HL-60 (cell line): ENCODE results near the gene RP9.

ENCODE experiments used
- DNase-seq, 2 experiments: peaks; one replicate each; pipeline ENCODE4 v3.0.0-alpha.2; 2010 to 2020; ENCODE audit warnings: low read depth in 1 of 2, low spot score in 1 of 2
- H3K27ac ChIP-seq: fragments of 250-450 bp; sonication (Bioruptor Pico); replicated peaks from 2 replicates; pipeline ENCODE4 v1.5.1; 2020; ENCODE audit warnings: mild to moderate bottlenecking, moderate library complexity
- H3K27me3 ChIP-seq: fragments of 250-450 bp; sonication (Bioruptor Pico); 2 replicates; pipeline ENCODE4 v1.5.1; 2021; ENCODE audit warnings: mild to moderate bottlenecking, moderate library complexity; ENCODE audit not compliant: insufficient read depth, poor library complexity, severe bottlenecking
- H3K4me3 ChIP-seq: replicated peaks from 2 replicates; pipeline ENCODE4 v1.5.1; 2011; ENCODE audit warnings: mild to moderate bottlenecking, control low read depth, low read length; ENCODE audit not compliant: insufficient read depth
- GABPA ChIP-seq: IDR thresholded peaks from 2 replicates; pipeline ENCODE4 v1.6.1; 2012; ENCODE audit warnings: low read depth
- POLR2AphosphoS5 ChIP-seq: IDR thresholded peaks from 2 replicates; pipeline ENCODE4 v1.6.1; 2012; ENCODE audit warnings: low read depth
- SPI1 ChIP-seq: IDR thresholded peaks from 2 replicates; pipeline ENCODE4 v1.6.1; 2012; ENCODE audit warnings: low read depth, mild to moderate bottlenecking, borderline replicate concordance
- TF ChIP-seq, protein P1 (sequence below): IDR thresholded peaks from 2 replicates; pipeline ENCODE4 v1.6.1; 2012; ENCODE audit warnings: low read depth; ENCODE audit not compliant: insufficient replicate concordance
- TF ChIP-seq, protein P2 (sequence below): IDR thresholded peaks from one replicate; pipeline ENCODE4 v1.5.1; 2011; ENCODE audit warnings: low read length, control low read depth, inconsistent platforms; ENCODE audit not compliant: insufficient read depth

Gene RP9

GRCh38 chr7:33079096-33079495, 30.1 kb downstream of the RP9 start:
- TF ChIP-seq, protein P1, sequence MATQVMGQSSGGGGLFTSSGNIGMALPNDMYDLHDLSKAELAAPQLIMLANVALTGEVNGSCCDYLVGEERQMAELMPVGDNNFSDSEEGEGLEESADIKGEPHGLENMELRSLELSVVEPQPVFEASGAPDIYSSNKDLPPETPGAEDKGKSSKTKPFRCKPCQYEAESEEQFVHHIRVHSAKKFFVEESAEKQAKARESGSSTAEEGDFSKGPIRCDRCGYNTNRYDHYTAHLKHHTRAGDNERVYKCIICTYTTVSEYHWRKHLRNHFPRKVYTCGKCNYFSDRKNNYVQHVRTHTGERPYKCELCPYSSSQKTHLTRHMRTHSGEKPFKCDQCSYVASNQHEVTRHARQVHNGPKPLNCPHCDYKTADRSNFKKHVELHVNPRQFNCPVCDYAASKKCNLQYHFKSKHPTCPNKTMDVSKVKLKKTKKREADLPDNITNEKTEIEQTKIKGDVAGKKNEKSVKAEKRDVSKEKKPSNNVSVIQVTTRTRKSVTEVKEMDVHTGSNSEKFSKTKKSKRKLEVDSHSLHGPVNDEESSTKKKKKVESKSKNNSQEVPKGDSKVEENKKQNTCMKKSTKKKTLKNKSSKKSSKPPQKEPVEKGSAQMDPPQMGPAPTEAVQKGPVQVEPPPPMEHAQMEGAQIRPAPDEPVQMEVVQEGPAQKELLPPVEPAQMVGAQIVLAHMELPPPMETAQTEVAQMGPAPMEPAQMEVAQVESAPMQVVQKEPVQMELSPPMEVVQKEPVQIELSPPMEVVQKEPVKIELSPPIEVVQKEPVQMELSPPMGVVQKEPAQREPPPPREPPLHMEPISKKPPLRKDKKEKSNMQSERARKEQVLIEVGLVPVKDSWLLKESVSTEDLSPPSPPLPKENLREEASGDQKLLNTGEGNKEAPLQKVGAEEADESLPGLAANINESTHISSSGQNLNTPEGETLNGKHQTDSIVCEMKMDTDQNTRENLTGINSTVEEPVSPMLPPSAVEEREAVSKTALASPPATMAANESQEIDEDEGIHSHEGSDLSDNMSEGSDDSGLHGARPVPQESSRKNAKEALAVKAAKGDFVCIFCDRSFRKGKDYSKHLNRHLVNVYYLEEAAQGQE, result no peak
- TF ChIP-seq POLR2AphosphoS5 (no peak), GABPA (no peak), SPI1 (no peak)
- TF ChIP-seq, protein P2, sequence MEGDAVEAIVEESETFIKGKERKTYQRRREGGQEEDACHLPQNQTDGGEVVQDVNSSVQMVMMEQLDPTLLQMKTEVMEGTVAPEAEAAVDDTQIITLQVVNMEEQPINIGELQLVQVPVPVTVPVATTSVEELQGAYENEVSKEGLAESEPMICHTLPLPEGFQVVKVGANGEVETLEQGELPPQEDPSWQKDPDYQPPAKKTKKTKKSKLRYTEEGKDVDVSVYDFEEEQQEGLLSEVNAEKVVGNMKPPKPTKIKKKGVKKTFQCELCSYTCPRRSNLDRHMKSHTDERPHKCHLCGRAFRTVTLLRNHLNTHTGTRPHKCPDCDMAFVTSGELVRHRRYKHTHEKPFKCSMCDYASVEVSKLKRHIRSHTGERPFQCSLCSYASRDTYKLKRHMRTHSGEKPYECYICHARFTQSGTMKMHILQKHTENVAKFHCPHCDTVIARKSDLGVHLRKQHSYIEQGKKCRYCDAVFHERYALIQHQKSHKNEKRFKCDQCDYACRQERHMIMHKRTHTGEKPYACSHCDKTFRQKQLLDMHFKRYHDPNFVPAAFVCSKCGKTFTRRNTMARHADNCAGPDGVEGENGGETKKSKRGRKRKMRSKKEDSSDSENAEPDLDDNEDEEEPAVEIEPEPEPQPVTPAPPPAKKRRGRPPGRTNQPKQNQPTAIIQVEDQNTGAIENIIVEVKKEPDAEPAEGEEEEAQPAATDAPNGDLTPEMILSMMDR, result no peak
- Histone ChIP-seq H3K4me3 (no peak overlapping the region), H3K27me3 (no peaks in the 10 kb centered on the region), H3K27ac (no peak overlapping the region)
- DNase-seq, result no peak

DNA sequence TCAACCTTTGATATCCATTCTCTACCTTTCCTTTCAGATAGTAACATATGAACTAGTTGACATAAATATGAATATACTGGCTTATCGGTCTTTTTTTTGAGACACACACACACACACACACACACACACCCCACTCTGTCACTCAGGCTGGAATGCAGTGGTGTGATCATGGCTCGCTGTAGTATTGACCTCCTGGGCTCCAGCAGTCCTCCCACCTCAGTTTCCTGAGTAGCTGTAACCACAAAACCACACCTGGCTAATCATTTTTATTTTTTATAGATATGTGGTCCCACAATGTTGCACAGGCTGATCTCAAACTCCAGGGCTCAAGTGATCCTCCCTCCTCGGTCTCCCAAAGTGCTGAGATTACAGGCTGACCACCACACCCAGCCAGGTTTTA, 32.5 kb downstream of the RP9 start:
- Histone ChIP-seq H3K4me3 (no peak overlapping the region), H3K27ac (no peak overlapping the region), H3K27me3 (no peaks in the 10 kb centered on the region)
- TF ChIP-seq, protein P2, result no peak
- TF ChIP-seq GABPA (no peak), SPI1 (no peak), POLR2AphosphoS5 (no peak)
- TF ChIP-seq, protein P1, result no peak
- no peak for DNase-seq

DNA sequence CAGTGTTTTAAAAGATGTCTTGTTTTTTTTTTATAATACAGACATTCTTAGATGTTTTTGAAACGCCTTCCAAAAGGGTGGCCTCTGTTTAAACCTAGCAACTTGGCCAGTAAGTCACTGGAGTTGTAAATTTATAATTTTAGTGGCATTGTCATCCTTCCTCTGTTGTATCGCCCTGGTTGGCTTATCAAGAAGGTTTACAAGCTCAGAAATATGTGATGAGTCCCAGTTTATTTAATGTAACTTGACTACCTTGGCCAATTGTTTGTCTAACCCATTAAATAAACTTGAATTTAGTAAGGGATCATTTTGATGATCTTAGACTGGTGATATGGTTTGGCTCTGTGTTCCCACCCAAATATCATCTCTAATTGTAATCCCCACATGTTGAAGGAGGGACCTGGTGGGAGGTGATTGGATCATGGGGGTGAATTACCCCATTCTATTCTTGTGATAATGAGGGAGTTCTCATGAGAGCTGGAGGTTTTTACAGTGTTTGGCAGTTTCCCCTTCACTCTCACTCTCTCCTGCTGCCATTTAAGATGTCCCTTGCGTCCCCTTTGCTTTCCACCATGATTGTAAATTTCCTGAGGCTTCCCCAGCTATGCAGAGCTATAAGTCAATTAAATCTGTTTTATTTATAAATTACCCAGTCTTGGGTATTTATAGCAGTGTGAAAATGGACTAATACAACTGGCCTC, 33.2 kb downstream of the RP9 start:
- Histone ChIP-seq H3K27ac (no peak overlapping the region), H3K27me3 (no peaks in the 10 kb centered on the region), H3K4me3 (no peak overlapping the region)
- TF ChIP-seq POLR2AphosphoS5, result no peak
- no peak for TF ChIP-seq GABPA
- no peak for TF ChIP-seq SPI1
- TF ChIP-seq, protein P2, result no peak
- TF ChIP-seq, protein P1, result no peak
- DNase-seq, result no peak
